Thyroid gland (tissue), 4 donors: ENCODE measurements around the gene LOXL4.
"Not testable (repeated sequence)": the region's sequence is repeated elsewhere in the genome, so short reads cannot be mapped to it uniquely, and the experiment has no call there.

Experiments used
- CTCF ChIP-seq, 6 experiments: fragments of 200-600 bp in 3 of 6; fragments of 450-650 bp in 3 of 6; sonication (generic) in 3 of 6; IDR thresholded peaks; one replicate each; pipeline ENCODE4 v1.5.1; 2016 to 2019; ENCODE audit warnings: antibody characterized with exemption in 6 of 6, mild to moderate bottlenecking in 2 of 6, inconsistent platforms in 1 of 6, moderate library complexity in 1 of 6
- POLR2A ChIP-seq, 2 donors: fragments of 450-650 bp; IDR thresholded peaks; one replicate each; pipeline ENCODE4 v1.6.1; 2017; ENCODE audit warnings: antibody characterized with exemption in 2 of 2, mild to moderate bottlenecking in 2 of 2, moderate library complexity in 1 of 2

GRCh38 chr10:98228266-98228665 is 39.7 kb downstream of the LOXL4 start:
- TF ChIP-seq POLR2A, CTCF (IDR thresholded peaks at IDR 0.05): not testable (repeated sequence)
